Dedifferentiated amniotic fluid mesenchymal stem cell (primary cell): ENCODE results near the gene CNNM4.

Source experiments
- DNase-seq: peaks from one replicate; pipeline ENCODE4 v3.0.0-alpha.2; 2016; ENCODE audit errors: extremely low spot score

The CNNM4 gene

GRCh38 chr2:96832408-96832753, 71.7 kb downstream of the CNNM4 start:
- no peak for DNase-seq

- DNase-seq, result peak; percentile 24
Observed at GRCh38 chr2:96832754-96833507, 72.2 kb downstream of the CNNM4 start.

GRCh38 chr2:96835830-96836229, 75.1 kb downstream of the CNNM4 start:
- DNase-seq, result no peak

GRCh38 chr2:96837575-96837974, 76.9 kb downstream of the CNNM4 start:
- DNase-seq, result no peak

GRCh38 chr2:96838345-96839292, 77.9 kb downstream of the CNNM4 start:
- DNase-seq, result no peak

- no peak for DNase-seq
Observed at GRCh38 chr2:96839293-96839874, 78.7 kb downstream of the CNNM4 start.

- DNase-seq, result no peak
Observed at GRCh38 chr2:96839875-96840850, 79.5 kb downstream of the CNNM4 start.

GRCh38 chr2:96841701-96842495, 81.2 kb downstream of the CNNM4 start:
- no peak for DNase-seq

GRCh38 chr2:96842600-96842999, 81.9 kb downstream of the CNNM4 start:
- no peak for DNase-seq

GRCh38 chr2:96843538-96844268, 83.0 kb downstream of the CNNM4 start, which contains the start of gene ANKRD23:
Gene ANKRD23 (minus strand): TSS chr2:96844021. CDS start chr2:96843992, 29 bp downstream.
- no peak for DNase-seq

- DNase-seq, result no peak
Observed at GRCh38 chr2:96844405-96844808, 83.7 kb downstream of the CNNM4 start.

- DNase-seq, result no peak
Observed at GRCh38 chr2:96846825-96847224, 86.1 kb downstream of the CNNM4 start.

- no peak for DNase-seq
Observed at GRCh38 chr2:96847586-96847985, 86.9 kb downstream of the CNNM4 start.

GRCh38 chr2:96848264-96848663, 87.6 kb downstream of the CNNM4 start:
- DNase-seq, result no peak

- DNase-seq, result no peak
Observed at GRCh38 chr2:96852667-96853066, 92.0 kb downstream of the CNNM4 start.

- no peak for DNase-seq
Observed at GRCh38 chr2:96853321-96853720, 92.6 kb downstream of the CNNM4 start.

- DNase-seq, result no peak
Observed at GRCh38 chr2:96856776-96857666, 96.3 kb downstream of the CNNM4 start.

GRCh38 chr2:96857667-96858372, 97.1 kb downstream of the CNNM4 start, which contains the start of gene ANKRD39:
Gene ANKRD39 (minus strand): TSS chr2:96858016. CDS start chr2:96857987, 29 bp downstream.
- peak; percentile 97 for DNase-seq
